ENCODE measurements around the gene HGS.

- TF ChIP-seq CTCF (IDR thresholded peaks at IDR 0.05): no peak
- TF ChIP-seq EP300 (IDR thresholded peaks at IDR 0.05; ENCODE audit: low read depth): no peak
- TF ChIP-seq POLR2AphosphoS5 (IDR thresholded peaks at IDR 0.05): no peak
- TF ChIP-seq POLR2A (IDR thresholded peaks at IDR 0.05): no peak
Measured at GRCh38 chr17:81672504-81672903, 11.3 kb upstream of the HGS start.

Data from transverse colon (tissue), 4 donors.